Caco-2 (cell line): ENCODE data around the gene PAX5. TPM values are rescaled to one million over a fixed set of nuclear protein-coding genes. Genes with fewer than 3 reads are reported as not detected.

ENCODE experiments used
- BruUV-seq: library from RNA; stranded (reverse); fragments of 400-500 nt; replicated peaks from 2 replicates; lab custom pipeline; 2021; lab: Mats Ljungman, UMichigan
- CTCF ChIA-PET: fragments of 300-600 bp; sonication (Branson Sonifier 250); formaldehyde crosslinking; loops from one replicate; lab custom pipeline; 2022; ENCODE audit warnings: antibody characterized with exemption; lab: Charles Lee
- POLR2A ChIA-PET: fragments of 300-600 bp; sonication (Branson Sonifier 250); formaldehyde crosslinking; loops from one replicate; lab custom pipeline; 2022; ENCODE audit warnings: antibody characterized with exemption; lab: Charles Lee
- DNase-seq, 2 experiments: peaks; one replicate each; pipeline versions ENCODE4 v3.0.0 to v3.0.0-alpha.2; 2020 to 2022
- H3K27me3 ChIP-seq: replicated peaks from 2 replicates; pipeline ENCODE4 v1.6.0; 2011; ENCODE audit warnings: low read length; ENCODE audit not compliant: control insufficient read depth, insufficient read depth
- H3K36me3 ChIP-seq: 2 replicates; pipeline ENCODE4 v1.5.1; 2011; ENCODE audit warnings: low read length; ENCODE audit not compliant: control insufficient read depth, insufficient read depth
- H3K4me1 ChIP-seq: fragments of 250-450 bp; sonication (Bioruptor Pico); 2 replicates; pipeline ENCODE4 v1.5.1; 2020; ENCODE audit warnings: mild to moderate bottlenecking
- H3K4me3 ChIP-seq: 2 replicates; pipeline ENCODE4 v1.5.1; 2011; ENCODE audit warnings: low read depth, mild to moderate bottlenecking, control low read depth, low read length
- H3K9me3 ChIP-seq: fragments of 250-450 bp; sonication (Bioruptor Pico); 2 replicates; pipeline ENCODE4 v1.5.1; 2020; ENCODE audit warnings: mild to moderate bottlenecking, moderate library complexity
- H3K27ac Mint-ChIP-seq: one replicate; pipeline ENCODE4 v1.8.0; 2022; ENCODE audit warnings: mixed read lengths; ENCODE audit not compliant: unreplicated experiment
- H3K27me3 Mint-ChIP-seq: one replicate; pipeline ENCODE4 v1.8.0; 2022; ENCODE audit warnings: mixed read lengths; ENCODE audit not compliant: insufficient read depth, unreplicated experiment
- H3K36me3 Mint-ChIP-seq: one replicate; pipeline ENCODE4 v1.8.0; 2022; ENCODE audit warnings: mild to moderate bottlenecking, mixed read lengths; ENCODE audit not compliant: insufficient read depth, unreplicated experiment
- H3K4me1 Mint-ChIP-seq: one replicate; pipeline ENCODE4 v1.8.0; 2022; ENCODE audit warnings: low read depth, mixed read lengths; ENCODE audit not compliant: unreplicated experiment
- H3K4me3 Mint-ChIP-seq: one replicate; pipeline ENCODE4 v1.8.0; 2022; ENCODE audit warnings: mild to moderate bottlenecking, moderate library complexity, mixed read lengths; ENCODE audit not compliant: unreplicated experiment
- H3K9me3 Mint-ChIP-seq: one replicate; pipeline ENCODE4 v1.8.0; 2022; ENCODE audit warnings: mixed read lengths; ENCODE audit not compliant: unreplicated experiment
- CTCF ChIP-seq, 2 experiments: fragments of 200-600 bp in 1 of 2; IDR thresholded peaks; 1 replicate in 1 of 2; 2 replicates in 1 of 2; pipeline versions ENCODE4 v1.5.1 to v1.8.0; 2011 to 2022; ENCODE audit warnings: antibody characterized with exemption in 1 of 2, control low read depth in 1 of 2, inconsistent platforms in 1 of 2, low read depth in 1 of 2, low read length in 1 of 2, mild to moderate bottlenecking in 1 of 2, moderate library complexity in 1 of 2; ENCODE audit not compliant: insufficient read depth in 1 of 2, severe bottlenecking in 1 of 2, unreplicated experiment in 1 of 2
- intact Hi-C: fragments of 100-400 bp; cut with micrococcal nuclease; formaldehyde crosslinking; loops from one replicate; pipeline ENCODE4 v1.10.0; 2022; ENCODE audit not compliant: unreplicated experiment
- total RNA-seq: library from RNA; stranded (reverse); gene quantifications from 2 replicates; pipeline ENCODE4 v1.2.3, GENCODE V29; 2022

PAX5 gene
- total RNA-seq, 1 experiment from 2014 or later, result not detected

GRCh38 chr9:36945999-36946398 is 88.1 kb downstream of the PAX5 start:
- no peak overlapping the region for H3K27ac Mint-ChIP-seq
- no peak for TF ChIP-seq CTCF (IDR thresholded peaks at IDR 0.05; ENCODE audit: insufficient read depth in 1 of 2, low read depth in 1 of 2, low read length in 1 of 2, severe bottlenecking in 1 of 2, unreplicated experiment in 1 of 2)
- H3K4me1 Mint-ChIP-seq, result no peaks in the 10 kb centered on the region
- Histone ChIP-seq H3K9me3 (no peaks in the 10 kb centered on the region), H3K27me3 (no peaks in the 10 kb centered on the region), H3K4me3 (no peak overlapping the region), H3K4me1 (no peaks in the 10 kb centered on the region), H3K36me3 (no peaks in the 10 kb centered on the region)
- BruUV-seq, result no TSS peak
- DNase-seq, result no peak
- H3K9me3 Mint-ChIP-seq, result no peaks in the 10 kb centered on the region
- peaks cover 6% of the 10 kb centered on the region for H3K27me3 Mint-ChIP-seq
- POLR2A ChIA-PET, result no interaction called here
- CTCF ChIA-PET, result no interaction called here
- intact Hi-C loops, result no loop called here
- H3K36me3 Mint-ChIP-seq, result no peaks in the 10 kb centered on the region
- H3K4me3 Mint-ChIP-seq, result no peak overlapping the region

- Mint-ChIP-seq H3K4me3 (no peak overlapping the region), H3K27ac (no peak overlapping the region), H3K27me3 (peaks cover 5% of the 10 kb centered on the region), H3K36me3 (no peaks in the 10 kb centered on the region), H3K9me3 (no peaks in the 10 kb centered on the region), H3K4me1 (no peaks in the 10 kb centered on the region)
- ChIA-PET POLR2A (no interaction called here), CTCF (no interaction called here)
- no peaks in the 10 kb centered on the region for H3K27me3 ChIP-seq
- TF ChIP-seq CTCF (IDR thresholded peaks at IDR 0.05; ENCODE audit: insufficient read depth in 1 of 2, low read depth in 1 of 2, low read length in 1 of 2, severe bottlenecking in 1 of 2, unreplicated experiment in 1 of 2), result no peak
- H3K9me3 ChIP-seq, result no peaks in the 10 kb centered on the region
- no TSS peak for BruUV-seq
- no peak overlapping the region for H3K4me3 ChIP-seq
- intact Hi-C loops, result no loop called here
- no peaks in the 10 kb centered on the region for H3K4me1 ChIP-seq
- DNase-seq, result no peak
- H3K36me3 ChIP-seq, result no peaks in the 10 kb centered on the region
Measured at GRCh38 chr9:36942891-36943290, 91.2 kb downstream of the PAX5 start.

GRCh38 chr9:36941441-36941840 is 92.6 kb downstream of the PAX5 start:
- Histone ChIP-seq H3K27me3 (no peaks in the 10 kb centered on the region), H3K4me1 (peaks cover 5% of the 10 kb centered on the region), H3K9me3 (no peaks in the 10 kb centered on the region), H3K4me3 (no peak overlapping the region), H3K36me3 (no peaks in the 10 kb centered on the region)
- DNase-seq, result no peak
- no TSS peak for BruUV-seq
- no peak for TF ChIP-seq CTCF (IDR thresholded peaks at IDR 0.05; ENCODE audit: insufficient read depth in 1 of 2, low read depth in 1 of 2, low read length in 1 of 2, severe bottlenecking in 1 of 2, unreplicated experiment in 1 of 2)
- POLR2A ChIA-PET, result no interaction called here
- H3K9me3 Mint-ChIP-seq, result no peaks in the 10 kb centered on the region
- intact Hi-C loops, result no loop called here
- no peak overlapping the region for H3K4me3 Mint-ChIP-seq
- no peak overlapping the region for H3K27ac Mint-ChIP-seq
- H3K4me1 Mint-ChIP-seq, result peaks cover 6% of the 10 kb centered on the region
- CTCF ChIA-PET, result no interaction called here
- H3K36me3 Mint-ChIP-seq, result no peaks in the 10 kb centered on the region
- peaks cover 2% of the 10 kb centered on the region for H3K27me3 Mint-ChIP-seq
